ENCODE measurements around the gene MRNIP.
"Not testable (repeated sequence)": the region's sequence is repeated elsewhere in the genome, so short reads cannot be mapped to it uniquely, and the experiment has no call there.

Gene MRNIP

DNA sequence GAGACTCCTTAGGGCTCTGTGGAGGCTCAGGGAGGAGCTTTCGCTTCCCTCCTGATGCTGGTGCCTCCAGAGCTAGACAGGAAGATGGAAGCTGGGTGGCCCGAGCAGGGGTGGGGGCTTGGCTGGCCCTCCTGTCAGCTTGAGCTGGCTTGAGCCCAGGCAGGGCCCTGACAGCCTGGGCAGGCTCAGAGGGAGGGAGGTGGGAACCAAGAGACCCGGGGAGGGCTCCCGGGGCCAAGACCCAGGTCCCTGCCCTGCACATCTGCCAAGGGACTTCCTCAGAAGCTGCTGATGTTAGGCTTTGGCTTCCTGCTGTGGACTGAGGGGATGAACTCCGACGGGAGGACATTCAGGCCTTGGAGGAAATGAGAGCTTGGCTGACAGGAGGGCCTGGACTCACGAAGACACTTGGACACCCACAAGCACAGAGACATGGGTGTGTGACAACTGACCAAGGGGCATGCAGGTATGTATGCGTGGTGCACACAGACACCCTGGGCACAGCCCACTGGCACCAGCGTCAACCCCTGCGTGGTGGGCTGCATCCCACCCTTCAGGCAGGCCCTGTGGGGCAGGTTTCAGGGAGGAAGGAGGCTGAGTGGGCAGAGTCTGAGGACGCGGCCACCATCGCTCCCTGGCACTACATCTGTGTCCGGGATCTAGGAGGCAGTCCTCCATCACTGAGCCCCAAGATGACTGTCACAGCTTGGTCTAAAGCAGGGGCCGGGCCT, 66.6 kb downstream of the MRNIP start:
- Histone ChIP-seq H3K4me3 (ENCODE audit: low read length) (no peak overlapping the region), H3K36me3 (ENCODE audit: insufficient read depth, low read depth, low read length) (peaks cover 3% of the 10 kb centered on the region; the same call in 1 of the 2 replicates), H3K27ac (ENCODE audit: low read length) (no peak overlapping the region), H3K4me1 (ENCODE audit: insufficient read depth, low read length) (peaks cover 7% of the 10 kb centered on the region; the same call in 1 of the 2 replicates), H3K9me3 (ENCODE audit: insufficient read depth, low read depth, low read length) (no peaks in the 10 kb centered on the region), H3K27me3 (ENCODE audit: insufficient read depth, low read length) (0 out of 2 replicates have a peak, but pooled peaks cover 6% of the 10 kb centered on the region), H3K9ac (ENCODE audit: low read depth, low read length) (no peak overlapping the region)

DNA sequence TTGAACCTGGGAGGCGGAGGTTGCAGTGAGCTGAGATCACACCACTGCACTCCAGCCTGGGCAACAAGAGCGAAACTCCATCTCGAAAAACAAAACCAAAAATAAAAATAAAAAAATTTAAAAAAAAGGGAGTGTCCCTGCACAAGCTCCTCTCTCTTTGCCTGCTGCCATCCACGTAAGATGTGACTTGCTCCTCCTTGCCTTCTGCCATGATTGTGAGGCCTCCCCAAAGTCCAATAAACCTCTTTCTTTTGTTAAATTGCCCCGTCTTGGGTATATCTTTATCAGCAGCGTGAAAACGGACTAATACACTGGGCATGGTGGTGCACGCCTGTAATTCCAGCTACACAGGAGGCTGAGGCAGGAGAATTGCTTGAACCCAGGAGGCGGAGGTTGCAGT, 69.3 kb downstream of the MRNIP start:
- H3K4me1 ChIP-seq (ENCODE audit: insufficient read depth, low read length); H3K36me3 ChIP-seq (ENCODE audit: insufficient read depth, low read depth, low read length); H3K27ac ChIP-seq (ENCODE audit: low read length); H3K27me3 ChIP-seq (ENCODE audit: insufficient read depth, low read length); H3K4me3 ChIP-seq (ENCODE audit: low read length); H3K9ac ChIP-seq (ENCODE audit: low read depth, low read length); H3K9me3 ChIP-seq (ENCODE audit: insufficient read depth, low read depth, low read length): not testable (repeated sequence)

GRCh38 chr5:179788193-179788854, 70.3 kb downstream of the MRNIP start:
- H3K9ac ChIP-seq (ENCODE audit: low read depth, low read length), result no peak overlapping the region
- H3K4me3 ChIP-seq (ENCODE audit: low read length), result no peak overlapping the region
- H3K36me3 ChIP-seq (ENCODE audit: insufficient read depth, low read depth, low read length), result no peaks in the 10 kb centered on the region
- no peak overlapping the region for H3K27ac ChIP-seq (ENCODE audit: low read length)
- no peaks in the 10 kb centered on the region for H3K9me3 ChIP-seq (ENCODE audit: insufficient read depth, low read depth, low read length)
- no peaks in the 10 kb centered on the region for H3K27me3 ChIP-seq (ENCODE audit: insufficient read depth, low read length)
- H3K4me1 ChIP-seq (ENCODE audit: insufficient read depth, low read length), result no peaks in the 10 kb centered on the region
